GM23338 (cell line): Measurements from ENCODE around the gene ARAP1. TPM values are rescaled to one million over a fixed set of nuclear protein-coding genes. Genes with fewer than 3 reads are reported as not detected.

ENCODE experiments used
- ATAC-seq: fragments of 200-7000 bp; cut with Tn5 transposase; 3 replicates; pipeline ENCODE4 v1.9.1; 2020
- DNase-seq: peaks from one replicate; pipeline ENCODE4 v3.0.0-alpha.2; 2015; ENCODE audit warnings: low spot score
- H2AFZ ChIP-seq: fragments of 200-600 bp; sonication (generic); 2 replicates; pipeline ENCODE4 v1.8.0; 2016; ENCODE audit warnings: antibody characterized with exemption, mild to moderate bottlenecking, moderate library complexity
- H3F3A ChIP-seq: fragments of 200-600 bp; sonication (generic); replicated peaks from 2 replicates; pipeline ENCODE4 v1.8.0; 2017; ENCODE audit warnings: antibody characterized with exemption, mixed run types, low read depth
- H3K27ac ChIP-seq: fragments of 200-600 bp; sonication (generic); 2 replicates; pipeline ENCODE4 v1.6.1; 2016; ENCODE audit warnings: low read depth
- H3K27me3 ChIP-seq: fragments of 200-600 bp; sonication (generic); 2 replicates; pipeline ENCODE4 v1.8.0; 2016; ENCODE audit warnings: mild to moderate bottlenecking, mixed run types, moderate library complexity; ENCODE audit not compliant: insufficient read depth
- H3K36me3 ChIP-seq: fragments of 200-600 bp; sonication (generic); 2 replicates; pipeline ENCODE4 v1.8.0; 2016; ENCODE audit warnings: mild to moderate bottlenecking; ENCODE audit not compliant: insufficient read depth
- H3K4me1 ChIP-seq: fragments of 200-600 bp; sonication (generic); 2 replicates; pipeline ENCODE4 v1.8.0; 2016; ENCODE audit warnings: mild to moderate bottlenecking, moderate library complexity; ENCODE audit not compliant: insufficient read depth
- H3K4me2 ChIP-seq: fragments of 200-600 bp; sonication (generic); 2 replicates; pipeline ENCODE4 v1.7.1; 2017; ENCODE audit warnings: mixed run types
- H3K4me3 ChIP-seq: fragments of 200-600 bp; sonication (generic); 2 replicates; pipeline ENCODE4 v1.6.1; 2016; ENCODE audit warnings: mixed run types
- H3K79me2 ChIP-seq: fragments of 200-600 bp; sonication (generic); replicated peaks from 2 replicates; pipeline ENCODE4 v1.8.0; 2017; ENCODE audit warnings: mild to moderate bottlenecking; ENCODE audit not compliant: insufficient read depth
- H3K9me2 ChIP-seq: fragments of 200-600 bp; sonication (generic); 2 replicates; pipeline ENCODE4 v1.8.0; 2017; ENCODE audit not compliant: insufficient read depth
- H4K20me1 ChIP-seq: fragments of 200-600 bp; sonication (generic); replicated peaks from 2 replicates; pipeline ENCODE4 v1.8.0; 2017; ENCODE audit warnings: mild to moderate bottlenecking; ENCODE audit not compliant: insufficient read depth
- H3K27ac Mint-ChIP-seq: 2 replicates; pipeline ENCODE4 v1.8.0; 2020; ENCODE audit warnings: inconsistent platforms, mild to moderate bottlenecking, moderate library complexity, mixed read lengths
- H3K27me3 Mint-ChIP-seq: 3 replicates; pipeline ENCODE4 v1.8.0; 2022; ENCODE audit warnings: low read depth, mild to moderate bottlenecking, moderate library complexity, mixed read lengths, inconsistent platforms; ENCODE audit not compliant: insufficient read depth, poor library complexity
- H3K36me3 Mint-ChIP-seq: 3 replicates; pipeline ENCODE4 v1.8.0; 2021; ENCODE audit warnings: low read depth, mild to moderate bottlenecking, inconsistent platforms, moderate library complexity, mixed read lengths
- H3K4me1 Mint-ChIP-seq: 3 replicates; pipeline ENCODE4 v1.8.0; 2020; ENCODE audit warnings: mild to moderate bottlenecking, inconsistent platforms, mixed read lengths
- H3K4me3 Mint-ChIP-seq: 3 replicates; pipeline ENCODE4 v1.8.0; 2021; ENCODE audit warnings: moderate library complexity, mild to moderate bottlenecking, inconsistent platforms, mixed read lengths
- H3K9me3 Mint-ChIP-seq: 3 replicates; pipeline ENCODE4 v1.8.0; 2020; ENCODE audit warnings: moderate library complexity, mild to moderate bottlenecking, inconsistent platforms, mixed read lengths
- CREB1 ChIP-seq: fragments of 250-450 bp; sonication (Bioruptor Pico); IDR thresholded peaks from 2 replicates; pipeline ENCODE4 v1.5.0; 2020; ENCODE audit warnings: low read depth, mild to moderate bottlenecking, moderate library complexity
- EZH2 ChIP-seq: fragments of 200-600 bp; sonication (generic); IDR thresholded peaks from one replicate; pipeline ENCODE4 v1.8.0; 2017; ENCODE audit warnings: antibody characterized with exemption, mild to moderate bottlenecking, low read depth; ENCODE audit not compliant: unreplicated experiment
- EZH2phosphoT487 ChIP-seq: fragments of 200-600 bp; sonication (generic); IDR thresholded peaks from one replicate; pipeline ENCODE4 v1.8.1; 2018; ENCODE audit warnings: antibody characterized with exemption; ENCODE audit not compliant: unreplicated experiment
- JUNB ChIP-seq: IDR thresholded peaks from one replicate; pipeline ENCODE4 v1.6.1; 2016; ENCODE audit warnings: antibody characterized with exemption; ENCODE audit not compliant: unreplicated experiment
- NANOG ChIP-seq: IDR thresholded peaks from 2 replicates; pipeline ENCODE4 v1.6.1; 2016; ENCODE audit warnings: antibody characterized with exemption, borderline replicate concordance
- POLR2AphosphoS5 ChIP-seq: IDR thresholded peaks from 2 replicates; pipeline ENCODE4 v1.6.1; 2016; ENCODE audit warnings: antibody characterized with exemption, low read depth
- STAT1 ChIP-seq: IDR thresholded peaks from one replicate; pipeline ENCODE4 v1.6.1; 2016; ENCODE audit warnings: antibody characterized with exemption; ENCODE audit not compliant: unreplicated experiment
- ZNF114 ChIP-seq: fragments of 250-450 bp; sonication (Bioruptor Pico); IDR thresholded peaks from 2 replicates; pipeline ENCODE4 v1.5.0; 2020; ENCODE audit warnings: mild to moderate bottlenecking, moderate library complexity
- ZNF331 ChIP-seq: fragments of 250-450 bp; sonication (Bioruptor Pico); IDR thresholded peaks from 2 replicates; pipeline ENCODE4 v1.5.0; 2020; ENCODE audit warnings: low read depth, mild to moderate bottlenecking, moderate library complexity
- polyA plus RNA-seq: library from polyadenylated mRNA; unstranded; fragments of >200 nt; fragmentation: Nextera tagmentation; extraction: Ambion mirVana; gene quantifications from 2 replicates; pipeline ENCODE4 v1.2.1, GENCODE V29; 2016
- total RNA-seq: library from RNA; depleted of rRNA; stranded (reverse); fragments of >200 nt; shearing (Covaris generic); gene quantifications from 2 replicates; pipeline ENCODE4 v1.2.3, GENCODE V29; 2014
- TF ChIP-seq, protein P1 (sequence below): IDR thresholded peaks from one replicate; pipeline ENCODE4 v1.6.1; 2018; ENCODE audit warnings: antibody characterized with exemption; ENCODE audit not compliant: unreplicated experiment
- TF ChIP-seq, protein P2 (sequence below), 2 experiments: fragments of 200-600 bp in 1 of 2; sonication (generic) in 1 of 2; conservative IDR thresholded peaks; 2 replicates each; pipeline versions ENCODE4 v1.5.1 to v1.6.1; 2016 to 2017; ENCODE audit warnings: antibody characterized with exemption in 2 of 2, low read depth in 2 of 2, mild to moderate bottlenecking in 2 of 2, moderate library complexity in 1 of 2
- TF ChIP-seq, protein P3 (sequence below): fragments of 250-450 bp; sonication (Bioruptor Pico); IDR thresholded peaks from 2 replicates; pipeline ENCODE4 v1.5.0; 2020; ENCODE audit warnings: mild to moderate bottlenecking, moderate library complexity
- TF ChIP-seq, protein P4 (sequence below): IDR thresholded peaks from 2 replicates; pipeline ENCODE4 v1.6.1; 2016; ENCODE audit warnings: antibody characterized with exemption

Gene ARAP1
- total and polyA plus RNA-seq, 2 experiments from 2014 or later, result 24.5 to 116 TPM

DNA sequence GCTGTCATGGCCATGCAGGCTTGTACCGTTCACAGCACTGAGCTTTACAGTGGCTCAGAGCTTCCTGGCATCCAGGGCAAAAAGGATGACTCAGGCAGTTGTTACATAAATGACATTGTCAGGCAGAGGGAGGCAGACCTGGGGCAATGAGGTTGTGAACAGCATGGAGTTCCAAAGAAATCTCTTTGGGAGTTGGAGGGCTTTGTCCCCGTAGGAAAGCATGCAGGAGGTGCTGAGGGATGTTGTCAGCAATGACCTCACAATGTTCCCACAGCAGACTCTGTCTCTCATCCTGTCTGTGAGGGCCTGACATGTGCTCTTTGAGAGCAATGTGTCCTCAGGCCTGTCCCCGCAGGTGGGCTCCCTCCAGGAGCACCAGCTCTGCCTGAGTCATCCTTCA lies 52.1 kb downstream of the ARAP1 start:
- Histone ChIP-seq H3F3A (0 out of 2 replicates have a peak, but pooled peaks cover 3% of the 10 kb centered on the region), H3K27me3 (no peaks in the 10 kb centered on the region), H2AFZ (no peak overlapping the region), H3K36me3 (no peaks in the 10 kb centered on the region; the same call in 1 of the 2 replicates), H3K27ac (no peak overlapping the region), H3K4me2 (no peak overlapping the region), H4K20me1 (0 out of 2 replicates have a peak, but pooled peaks cover 4% of the 10 kb centered on the region), H3K4me3 (no peak overlapping the region), H3K9me2 (no peaks in the 10 kb centered on the region), H3K79me2 (no peaks in the 10 kb centered on the region), H3K4me1 (peaks cover 12% of the 10 kb centered on the region; the same call in 1 of the 2 replicates)
- no peaks in the 10 kb centered on the region for H3K9me3 Mint-ChIP-seq
- no peak for DNase-seq
- peaks cover 13% of the 10 kb centered on the region for H3K27me3 Mint-ChIP-seq
- H3K36me3 Mint-ChIP-seq, result peaks cover 35% of the 10 kb centered on the region
- ATAC-seq, result no peak
- TF ChIP-seq JUNB, result no peak
- TF ChIP-seq EZH2phosphoT487, result no peak
- TF ChIP-seq, protein P1, sequence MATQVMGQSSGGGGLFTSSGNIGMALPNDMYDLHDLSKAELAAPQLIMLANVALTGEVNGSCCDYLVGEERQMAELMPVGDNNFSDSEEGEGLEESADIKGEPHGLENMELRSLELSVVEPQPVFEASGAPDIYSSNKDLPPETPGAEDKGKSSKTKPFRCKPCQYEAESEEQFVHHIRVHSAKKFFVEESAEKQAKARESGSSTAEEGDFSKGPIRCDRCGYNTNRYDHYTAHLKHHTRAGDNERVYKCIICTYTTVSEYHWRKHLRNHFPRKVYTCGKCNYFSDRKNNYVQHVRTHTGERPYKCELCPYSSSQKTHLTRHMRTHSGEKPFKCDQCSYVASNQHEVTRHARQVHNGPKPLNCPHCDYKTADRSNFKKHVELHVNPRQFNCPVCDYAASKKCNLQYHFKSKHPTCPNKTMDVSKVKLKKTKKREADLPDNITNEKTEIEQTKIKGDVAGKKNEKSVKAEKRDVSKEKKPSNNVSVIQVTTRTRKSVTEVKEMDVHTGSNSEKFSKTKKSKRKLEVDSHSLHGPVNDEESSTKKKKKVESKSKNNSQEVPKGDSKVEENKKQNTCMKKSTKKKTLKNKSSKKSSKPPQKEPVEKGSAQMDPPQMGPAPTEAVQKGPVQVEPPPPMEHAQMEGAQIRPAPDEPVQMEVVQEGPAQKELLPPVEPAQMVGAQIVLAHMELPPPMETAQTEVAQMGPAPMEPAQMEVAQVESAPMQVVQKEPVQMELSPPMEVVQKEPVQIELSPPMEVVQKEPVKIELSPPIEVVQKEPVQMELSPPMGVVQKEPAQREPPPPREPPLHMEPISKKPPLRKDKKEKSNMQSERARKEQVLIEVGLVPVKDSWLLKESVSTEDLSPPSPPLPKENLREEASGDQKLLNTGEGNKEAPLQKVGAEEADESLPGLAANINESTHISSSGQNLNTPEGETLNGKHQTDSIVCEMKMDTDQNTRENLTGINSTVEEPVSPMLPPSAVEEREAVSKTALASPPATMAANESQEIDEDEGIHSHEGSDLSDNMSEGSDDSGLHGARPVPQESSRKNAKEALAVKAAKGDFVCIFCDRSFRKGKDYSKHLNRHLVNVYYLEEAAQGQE, result no peak
- TF ChIP-seq CREB1, result no peak
- TF ChIP-seq STAT1, result no peak
- no peak for TF ChIP-seq NANOG
- TF ChIP-seq POLR2AphosphoS5, result no peak
- no peak for TF ChIP-seq ZNF114
- no peak for TF ChIP-seq EZH2
- TF ChIP-seq, protein P2, sequence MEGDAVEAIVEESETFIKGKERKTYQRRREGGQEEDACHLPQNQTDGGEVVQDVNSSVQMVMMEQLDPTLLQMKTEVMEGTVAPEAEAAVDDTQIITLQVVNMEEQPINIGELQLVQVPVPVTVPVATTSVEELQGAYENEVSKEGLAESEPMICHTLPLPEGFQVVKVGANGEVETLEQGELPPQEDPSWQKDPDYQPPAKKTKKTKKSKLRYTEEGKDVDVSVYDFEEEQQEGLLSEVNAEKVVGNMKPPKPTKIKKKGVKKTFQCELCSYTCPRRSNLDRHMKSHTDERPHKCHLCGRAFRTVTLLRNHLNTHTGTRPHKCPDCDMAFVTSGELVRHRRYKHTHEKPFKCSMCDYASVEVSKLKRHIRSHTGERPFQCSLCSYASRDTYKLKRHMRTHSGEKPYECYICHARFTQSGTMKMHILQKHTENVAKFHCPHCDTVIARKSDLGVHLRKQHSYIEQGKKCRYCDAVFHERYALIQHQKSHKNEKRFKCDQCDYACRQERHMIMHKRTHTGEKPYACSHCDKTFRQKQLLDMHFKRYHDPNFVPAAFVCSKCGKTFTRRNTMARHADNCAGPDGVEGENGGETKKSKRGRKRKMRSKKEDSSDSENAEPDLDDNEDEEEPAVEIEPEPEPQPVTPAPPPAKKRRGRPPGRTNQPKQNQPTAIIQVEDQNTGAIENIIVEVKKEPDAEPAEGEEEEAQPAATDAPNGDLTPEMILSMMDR (conservative IDR thresholded peaks at IDR 0.05; ENCODE audit: low read depth in 2 of 2), result no peak
- TF ChIP-seq, protein P3, sequence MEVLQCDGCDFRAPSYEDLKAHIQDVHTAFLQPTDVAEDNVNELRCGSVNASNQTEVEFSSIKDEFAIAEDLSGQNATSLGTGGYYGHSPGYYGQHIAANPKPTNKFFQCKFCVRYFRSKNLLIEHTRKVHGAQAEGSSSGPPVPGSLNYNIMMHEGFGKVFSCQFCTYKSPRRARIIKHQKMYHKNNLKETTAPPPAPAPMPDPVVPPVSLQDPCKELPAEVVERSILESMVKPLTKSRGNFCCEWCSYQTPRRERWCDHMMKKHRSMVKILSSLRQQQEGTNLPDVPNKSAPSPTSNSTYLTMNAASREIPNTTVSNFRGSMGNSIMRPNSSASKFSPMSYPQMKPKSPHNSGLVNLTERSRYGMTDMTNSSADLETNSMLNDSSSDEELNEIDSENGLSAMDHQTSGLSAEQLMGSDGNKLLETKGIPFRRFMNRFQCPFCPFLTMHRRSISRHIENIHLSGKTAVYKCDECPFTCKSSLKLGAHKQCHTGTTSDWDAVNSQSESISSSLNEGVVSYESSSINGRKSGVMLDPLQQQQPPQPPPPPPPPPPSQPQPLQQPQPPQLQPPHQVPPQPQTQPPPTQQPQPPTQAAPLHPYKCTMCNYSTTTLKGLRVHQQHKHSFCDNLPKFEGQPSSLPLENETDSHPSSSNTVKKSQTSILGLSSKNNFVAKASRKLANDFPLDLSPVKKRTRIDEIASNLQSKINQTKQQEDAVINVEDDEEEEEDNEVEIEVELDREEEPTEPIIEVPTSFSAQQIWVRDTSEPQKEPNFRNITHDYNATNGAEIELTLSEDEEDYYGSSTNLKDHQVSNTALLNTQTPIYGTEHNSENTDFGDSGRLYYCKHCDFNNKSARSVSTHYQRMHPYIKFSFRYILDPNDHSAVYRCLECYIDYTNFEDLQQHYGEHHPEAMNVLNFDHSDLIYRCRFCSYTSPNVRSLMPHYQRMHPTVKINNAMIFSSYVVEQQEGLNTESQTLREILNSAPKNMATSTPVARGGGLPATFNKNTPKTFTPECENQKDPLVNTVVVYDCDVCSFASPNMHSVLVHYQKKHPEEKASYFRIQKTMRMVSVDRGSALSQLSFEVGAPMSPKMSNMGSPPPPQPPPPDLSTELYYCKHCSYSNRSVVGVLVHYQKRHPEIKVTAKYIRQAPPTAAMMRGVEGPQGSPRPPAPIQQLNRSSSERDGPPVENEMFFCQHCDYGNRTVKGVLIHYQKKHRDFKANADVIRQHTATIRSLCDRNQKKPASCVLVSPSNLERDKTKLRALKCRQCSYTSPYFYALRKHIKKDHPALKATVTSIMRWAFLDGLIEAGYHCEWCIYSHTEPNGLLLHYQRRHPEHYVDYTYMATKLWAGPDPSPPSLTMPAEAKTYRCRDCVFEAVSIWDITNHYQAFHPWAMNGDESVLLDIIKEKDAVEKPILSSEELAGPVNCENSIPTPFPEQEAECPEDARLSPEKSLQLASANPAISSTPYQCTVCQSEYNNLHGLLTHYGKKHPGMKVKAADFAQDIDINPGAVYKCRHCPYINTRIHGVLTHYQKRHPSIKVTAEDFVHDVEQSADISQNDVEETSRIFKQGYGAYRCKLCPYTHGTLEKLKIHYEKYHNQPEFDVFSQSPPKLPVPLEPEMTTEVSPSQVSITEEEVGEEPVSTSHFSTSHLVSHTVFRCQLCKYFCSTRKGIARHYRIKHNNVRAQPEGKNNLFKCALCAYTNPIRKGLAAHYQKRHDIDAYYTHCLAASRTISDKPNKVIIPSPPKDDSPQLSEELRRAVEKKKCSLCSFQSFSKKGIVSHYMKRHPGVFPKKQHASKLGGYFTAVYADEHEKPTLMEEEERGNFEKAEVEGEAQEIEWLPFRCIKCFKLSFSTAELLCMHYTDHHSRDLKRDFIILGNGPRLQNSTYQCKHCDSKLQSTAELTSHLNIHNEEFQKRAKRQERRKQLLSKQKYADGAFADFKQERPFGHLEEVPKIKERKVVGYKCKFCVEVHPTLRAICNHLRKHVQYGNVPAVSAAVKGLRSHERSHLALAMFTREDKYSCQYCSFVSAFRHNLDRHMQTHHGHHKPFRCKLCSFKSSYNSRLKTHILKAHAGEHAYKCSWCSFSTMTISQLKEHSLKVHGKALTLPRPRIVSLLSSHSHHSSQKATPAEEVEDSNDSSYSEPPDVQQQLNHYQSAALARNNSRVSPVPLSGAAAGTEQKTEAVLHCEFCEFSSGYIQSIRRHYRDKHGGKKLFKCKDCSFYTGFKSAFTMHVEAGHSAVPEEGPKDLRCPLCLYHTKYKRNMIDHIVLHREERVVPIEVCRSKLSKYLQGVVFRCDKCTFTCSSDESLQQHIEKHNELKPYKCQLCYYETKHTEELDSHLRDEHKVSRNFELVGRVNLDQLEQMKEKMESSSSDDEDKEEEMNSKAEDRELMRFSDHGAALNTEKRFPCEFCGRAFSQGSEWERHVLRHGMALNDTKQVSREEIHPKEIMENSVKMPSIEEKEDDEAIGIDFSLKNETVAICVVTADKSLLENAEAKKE (CRISPR knock-in tag), result no peak
- no peak for TF ChIP-seq ZNF331 (CRISPR knock-in tag)
- TF ChIP-seq, protein P4, sequence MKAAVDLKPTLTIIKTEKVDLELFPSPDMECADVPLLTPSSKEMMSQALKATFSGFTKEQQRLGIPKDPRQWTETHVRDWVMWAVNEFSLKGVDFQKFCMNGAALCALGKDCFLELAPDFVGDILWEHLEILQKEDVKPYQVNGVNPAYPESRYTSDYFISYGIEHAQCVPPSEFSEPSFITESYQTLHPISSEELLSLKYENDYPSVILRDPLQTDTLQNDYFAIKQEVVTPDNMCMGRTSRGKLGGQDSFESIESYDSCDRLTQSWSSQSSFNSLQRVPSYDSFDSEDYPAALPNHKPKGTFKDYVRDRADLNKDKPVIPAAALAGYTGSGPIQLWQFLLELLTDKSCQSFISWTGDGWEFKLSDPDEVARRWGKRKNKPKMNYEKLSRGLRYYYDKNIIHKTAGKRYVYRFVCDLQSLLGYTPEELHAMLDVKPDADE, result no peak
- H3K4me3 Mint-ChIP-seq, result no peak overlapping the region
- H3K27ac Mint-ChIP-seq, result no peak overlapping the region
- peaks cover 22% of the 10 kb centered on the region for H3K4me1 Mint-ChIP-seq
